ENCODE data around the gene LMF1.

LMF1 gene

GRCh38 chr16:869823-870641 lies 100.8 kb downstream of the LMF1 start:
- no peak for TF ChIP-seq CTCF (IDR thresholded peaks at IDR 0.05; ENCODE audit: low read depth, low read length)
- no peak for DNase-seq
- H3K36me3 ChIP-seq, result no peaks in the 10 kb centered on the region
- H3K4me1 ChIP-seq, result no peaks in the 10 kb centered on the region
- no peak overlapping the region for H3K4me3 ChIP-seq (ENCODE audit: low read depth, low read length)
- no peaks in the 10 kb centered on the region for H3K9me3 ChIP-seq
- H3K27me3 ChIP-seq, result no peaks in the 10 kb centered on the region

GRCh38 chr16:868846-869822 lies 101.7 kb downstream of the LMF1 start:
- no peak for DNase-seq
- TF ChIP-seq CTCF (IDR thresholded peaks at IDR 0.05; ENCODE audit: low read depth, low read length), result no peak
- no peaks in the 10 kb centered on the region for H3K9me3 ChIP-seq
- H3K4me1 ChIP-seq, result no peaks in the 10 kb centered on the region
- no peaks in the 10 kb centered on the region for H3K36me3 ChIP-seq
- H3K4me3 ChIP-seq (ENCODE audit: low read depth, low read length), result no peak overlapping the region
- no peaks in the 10 kb centered on the region for H3K27me3 ChIP-seq

- H3K36me3 ChIP-seq, result no peaks in the 10 kb centered on the region
- no peak for TF ChIP-seq CTCF (IDR thresholded peaks at IDR 0.05; ENCODE audit: low read depth, low read length)
- H3K27me3 ChIP-seq, result no peaks in the 10 kb centered on the region
- H3K9me3 ChIP-seq, result no peaks in the 10 kb centered on the region
- DNase-seq, result no peak
- H3K4me3 ChIP-seq (ENCODE audit: low read depth, low read length), result no peak overlapping the region
- H3K4me1 ChIP-seq, result no peaks in the 10 kb centered on the region
Observed at GRCh38 chr16:868386-868755, 102.4 kb downstream of the LMF1 start.

- no peak for DNase-seq
- H3K9me3 ChIP-seq, result no peaks in the 10 kb centered on the region
- no peaks in the 10 kb centered on the region for H3K27me3 ChIP-seq
- H3K4me1 ChIP-seq, result no peaks in the 10 kb centered on the region
- no peaks in the 10 kb centered on the region for H3K36me3 ChIP-seq
- TF ChIP-seq CTCF (IDR thresholded peaks at IDR 0.05; ENCODE audit: low read depth, low read length), result no peak
- no peak overlapping the region for H3K4me3 ChIP-seq (ENCODE audit: low read depth, low read length)
Observed at GRCh38 chr16:867421-868385, 103.1 kb downstream of the LMF1 start.

- Histone ChIP-seq H3K27me3 (no peaks in the 10 kb centered on the region), H3K9me3 (no peaks in the 10 kb centered on the region), H3K4me1 (no peaks in the 10 kb centered on the region), H3K4me3 (ENCODE audit: low read depth, low read length) (no peak overlapping the region), H3K36me3 (no peaks in the 10 kb centered on the region)
- DNase-seq, result no peak
- TF ChIP-seq CTCF (IDR thresholded peaks at IDR 0.05; ENCODE audit: low read depth, low read length), result no peak
Observed at GRCh38 chr16:866252-866896, 104.4 kb downstream of the LMF1 start.
